A673 (cell line): ENCODE results near the gene FHIT.

Experiments used
- CTCF ChIP-seq: fragments of 300-800, 200-600 bp; sonication (generic); conservative IDR thresholded peaks from 2 replicates; pipeline ENCODE4 v1.5.1; 2017; ENCODE audit warnings: low read depth, mild to moderate bottlenecking, antibody characterized with exemption, low read length, moderate library complexity, mixed read lengths
- EZH2 ChIP-seq: fragments of 200-600 bp; sonication (generic); IDR thresholded peaks from 2 replicates; pipeline ENCODE4 v1.6.1; 2017; ENCODE audit warnings: borderline replicate concordance, low read depth, mild to moderate bottlenecking, mixed read lengths, antibody characterized with exemption, low read length; ENCODE audit not compliant: poor library complexity, severe bottlenecking

GRCh38 chr3:59779260-59779659, 1472.0 kb downstream of the FHIT start:
- TF ChIP-seq CTCF (no peak), EZH2 (no peak)
